H1 (cell line): Measurements from ENCODE around the gene MYCBP2. TPM values are rescaled to one million over a fixed set of nuclear protein-coding genes. Genes with fewer than 3 reads are reported as not detected.

Source experiments
- BACH1 ChIP-seq: IDR thresholded peaks from 2 replicates; pipeline ENCODE4 v1.6.1; 2012; ENCODE audit warnings: low read length, improper control_type of control experiment
- CBX8 ChIP-seq: fragments of 300-800, 300-1000 bp; sonication (generic); IDR thresholded peaks from 2 replicates; pipeline ENCODE4 v1.7.1; 2016; ENCODE audit warnings: low read depth, low read length, borderline replicate concordance
- E2F6 ChIP-seq: IDR thresholded peaks from 2 replicates; pipeline ENCODE4 v1.6.1; 2012; ENCODE audit warnings: inconsistent platforms
- FOSL1 ChIP-seq: IDR thresholded peaks from 2 replicates; pipeline ENCODE4 v1.6.1; 2011; ENCODE audit warnings: mild to moderate bottlenecking, low read depth, low read length, moderate library complexity; ENCODE audit not compliant: insufficient read depth
- GABPA ChIP-seq: IDR thresholded peaks from 2 replicates; pipeline ENCODE4 v1.6.1; 2011; ENCODE audit warnings: mild to moderate bottlenecking, low read length, moderate library complexity, borderline replicate concordance; ENCODE audit not compliant: insufficient read depth
- HDAC2 ChIP-seq, 2 experiments: fragments of 300-600 bp in 1 of 2; sonication (generic) in 1 of 2; IDR thresholded peaks; 2 replicates each; pipeline ENCODE4 v1.6.1; 2011 to 2012; ENCODE audit warnings: low read depth in 2 of 2, low read length in 2 of 2, mild to moderate bottlenecking in 2 of 2, moderate library complexity in 2 of 2, borderline replicate concordance in 1 of 2, inconsistent platforms in 1 of 2
- HDAC6 ChIP-seq: IDR thresholded peaks from one replicate; pipeline ENCODE4 v1.7.1; 2012; ENCODE audit warnings: low read depth, mild to moderate bottlenecking, inconsistent platforms, low read length, moderate library complexity
- KDM4A ChIP-seq: IDR thresholded peaks from one replicate; pipeline ENCODE4 v1.7.1; 2012; ENCODE audit warnings: low read depth, mild to moderate bottlenecking, moderate library complexity, low read length, inconsistent platforms; ENCODE audit not compliant: severe bottlenecking
- KDM5A ChIP-seq: fragments of 200-600 bp; IDR thresholded peaks from 2 replicates; pipeline ENCODE4 v1.7.1; 2012; ENCODE audit warnings: mild to moderate bottlenecking, low read length, inconsistent platforms, mixed read lengths
- MAFK ChIP-seq: IDR thresholded peaks from 2 replicates; pipeline ENCODE4 v1.6.1; 2012; ENCODE audit warnings: low read depth, mild to moderate bottlenecking, improper control_type of control experiment, low read length
- MAX ChIP-seq: IDR thresholded peaks from 2 replicates; pipeline ENCODE4 v1.6.1; 2012; ENCODE audit warnings: inconsistent platforms
- POLR2AphosphoS5 ChIP-seq: IDR thresholded peaks from 2 replicates; pipeline ENCODE4 v1.6.1; 2011; ENCODE audit warnings: low read depth, low read length
- RFX5 ChIP-seq: IDR thresholded peaks from 2 replicates; pipeline ENCODE4 v1.6.1; 2011; ENCODE audit warnings: low read depth, low read length, improper control_type of control experiment, borderline replicate concordance
- SIN3A ChIP-seq, 2 experiments: IDR thresholded peaks in 1 of 2; conservative IDR thresholded peaks in 1 of 2; 2 replicates each; pipeline ENCODE4 v1.6.1; 2011 to 2012; ENCODE audit warnings: low read length in 2 of 2, improper control_type of control experiment in 1 of 2, low read depth in 1 of 2, mild to moderate bottlenecking in 1 of 2
- SRF ChIP-seq: IDR thresholded peaks from 2 replicates; pipeline ENCODE4 v1.6.1; 2011; ENCODE audit warnings: mild to moderate bottlenecking, low read depth, low read length, moderate library complexity
- SUZ12 ChIP-seq: fragments of 200-600 bp; sonication (generic); IDR thresholded peaks from 2 replicates; pipeline ENCODE4 v1.6.1; 2012; ENCODE audit warnings: mild to moderate bottlenecking, inconsistent platforms, low read length, moderate library complexity, mixed read lengths
- ZNF274 ChIP-seq: IDR thresholded peaks from 2 replicates; pipeline ENCODE4 v1.7.0; 2012; ENCODE audit warnings: low read length, borderline replicate concordance; ENCODE audit errors: extremely low read depth
- polyA plus RNA-seq, 7 experiments: library from polyadenylated mRNA; depleted of rRNA in 3 of 7; stranded (reverse) in 5 of 7; unstranded in 2 of 7; fragments of >200 nt in 5 of 7; fragments of 200-250 nt in 2 of 7; gene quantifications; 1 replicate in 5 of 7; 2 replicates in 1 of 7; 4 replicates in 1 of 7; pipeline versions ENCODE4 v1.2.1 to v1.2.3, GENCODE V29; 2011 to 2013; ENCODE audit warnings: missing spikeins in 2 of 7, mixed read lengths in 2 of 7
- total RNA-seq: library from RNA; stranded (reverse); fragmentation: NEBNext Ultra II Directional; extraction: Animal tissue kit (Norgen Biotek cat#: 25700); gene quantifications from 2 replicates; pipeline ENCODE4 v1.2.1, GENCODE V29; 2021
- TF ChIP-seq, protein P1 (sequence below): IDR thresholded peaks from 2 replicates; pipeline ENCODE4 v1.6.1; 2012; ENCODE audit warnings: low read length, inconsistent platforms
- TF ChIP-seq, protein P2 (sequence below): IDR thresholded peaks from 2 replicates; pipeline ENCODE4 v1.6.1; 2011; ENCODE audit warnings: low read length, improper control_type of control experiment

MYCBP2 gene
- total and polyA plus RNA-seq, 2 of the 8 experiments (the other 6 are each of a cell fraction or from before 2014, with no cell fraction given): 19.0 to 52.1 TPM

DNA sequence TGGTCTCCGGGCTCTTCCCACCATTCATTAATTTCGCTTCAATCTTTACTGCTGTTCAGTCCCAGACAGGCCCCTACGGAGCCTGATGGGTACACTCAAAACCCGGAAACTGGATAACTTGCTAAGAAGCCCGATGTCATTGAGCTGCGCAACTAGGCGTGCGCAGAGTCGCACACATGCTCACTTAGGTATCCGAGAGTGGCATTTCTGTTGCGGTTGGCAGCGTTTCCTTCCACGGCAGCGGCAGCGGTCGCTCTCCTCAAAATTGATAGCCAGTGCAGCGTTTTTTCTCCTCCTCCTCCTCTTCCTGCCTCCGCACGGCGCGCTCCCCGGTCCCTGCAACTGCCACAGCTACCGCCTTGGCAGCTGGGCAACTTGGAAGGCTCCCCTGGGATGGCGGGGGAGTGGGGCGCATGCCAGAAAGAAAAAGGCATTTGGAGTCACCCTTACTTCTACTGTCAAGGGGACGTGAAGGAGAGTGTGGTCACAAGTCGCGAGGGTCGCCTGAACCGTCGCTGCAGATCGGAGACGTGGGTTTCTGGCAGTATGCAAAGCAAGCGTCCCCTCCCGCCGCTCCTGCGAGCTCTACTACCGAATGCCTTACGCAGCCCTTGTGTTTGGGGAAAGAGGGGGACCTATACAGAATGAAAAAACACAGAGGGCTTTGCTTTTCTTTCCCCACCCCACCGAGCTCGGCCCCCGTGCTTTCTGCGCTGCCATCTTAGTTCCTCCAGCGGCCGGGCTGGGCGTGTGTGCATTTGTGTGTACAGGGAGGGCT lies 2.4 kb upstream of the MYCBP2 start (continued):
- TF ChIP-seq HDAC6 (no peak), SUZ12 (no peak), SRF (no peak; the same call in 1 of the 2 replicates), CBX8 (no peak), RFX5 (no peak), SIN3A (conservative IDR thresholded peaks at IDR 0.05 in 1 of 2, IDR thresholded peaks at IDR 0.05 in 1 of 2; ENCODE audit: low read depth in 1 of 2, low read length in 2 of 2) (peak; percentile 91 to 99), BACH1 (no peak), E2F6 (peak; percentile 47; the same call in 1 of the 2 replicates), ZNF274 (no peak), HDAC2 (IDR thresholded peaks at IDR 0.05; ENCODE audit: borderline replicate concordance in 1 of 2, low read depth in 2 of 2, low read length in 2 of 2) (peak in 1 of 2 experiments; percentile 95; a peak in 2 of 4 replicates), FOSL1 (no peak), POLR2AphosphoS5 (no peak; the same call in none of the 2 replicates), KDM4A (peak; percentile 79), KDM5A (no peak), MAX (peak; percentile 63), GABPA (no peak), MAFK (no peak)
- TF ChIP-seq, protein P1, sequence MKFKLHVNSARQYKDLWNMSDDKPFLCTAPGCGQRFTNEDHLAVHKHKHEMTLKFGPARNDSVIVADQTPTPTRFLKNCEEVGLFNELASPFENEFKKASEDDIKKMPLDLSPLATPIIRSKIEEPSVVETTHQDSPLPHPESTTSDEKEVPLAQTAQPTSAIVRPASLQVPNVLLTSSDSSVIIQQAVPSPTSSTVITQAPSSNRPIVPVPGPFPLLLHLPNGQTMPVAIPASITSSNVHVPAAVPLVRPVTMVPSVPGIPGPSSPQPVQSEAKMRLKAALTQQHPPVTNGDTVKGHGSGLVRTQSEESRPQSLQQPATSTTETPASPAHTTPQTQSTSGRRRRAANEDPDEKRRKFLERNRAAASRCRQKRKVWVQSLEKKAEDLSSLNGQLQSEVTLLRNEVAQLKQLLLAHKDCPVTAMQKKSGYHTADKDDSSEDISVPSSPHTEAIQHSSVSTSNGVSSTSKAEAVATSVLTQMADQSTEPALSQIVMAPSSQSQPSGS: peak; percentile 58; the same call in 1 of the 2 replicates
- TF ChIP-seq, protein P2, sequence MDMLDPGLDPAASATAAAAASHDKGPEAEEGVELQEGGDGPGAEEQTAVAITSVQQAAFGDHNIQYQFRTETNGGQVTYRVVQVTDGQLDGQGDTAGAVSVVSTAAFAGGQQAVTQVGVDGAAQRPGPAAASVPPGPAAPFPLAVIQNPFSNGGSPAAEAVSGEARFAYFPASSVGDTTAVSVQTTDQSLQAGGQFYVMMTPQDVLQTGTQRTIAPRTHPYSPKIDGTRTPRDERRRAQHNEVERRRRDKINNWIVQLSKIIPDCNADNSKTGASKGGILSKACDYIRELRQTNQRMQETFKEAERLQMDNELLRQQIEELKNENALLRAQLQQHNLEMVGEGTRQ: no peak
